Loucy (cell line): ENCODE data around the gene C2orf80.
"Not testable (repeated sequence)": the region's sequence is repeated elsewhere in the genome, so short reads cannot be mapped to it uniquely, and the experiment has no call there.

Experiments used
- H2AFZ ChIP-seq: fragments of 200-600 bp; sonication (generic); 2 replicates; pipeline ENCODE4 v1.6.0; 2016; ENCODE audit warnings: antibody characterized with exemption, mild to moderate bottlenecking, low read length, moderate library complexity
- H3F3A ChIP-seq: fragments of 200-600 bp; 2 replicates; pipeline ENCODE4 v1.6.0; 2016; ENCODE audit warnings: antibody characterized with exemption, low read depth, mild to moderate bottlenecking
- H3K27me3 ChIP-seq: fragments of 200-600 bp; sonication (generic); 2 replicates; pipeline ENCODE4 v1.6.1; 2014; ENCODE audit warnings: low read length, mild to moderate bottlenecking; ENCODE audit not compliant: insufficient read depth, poor library complexity, severe bottlenecking
- H3K36me3 ChIP-seq: fragments of 200-600 bp; sonication (generic); 2 replicates; pipeline ENCODE4 v1.6.1; 2016; ENCODE audit warnings: low read length; ENCODE audit not compliant: insufficient read depth
- H3K4me1 ChIP-seq: fragments of 200-600 bp; sonication (generic); 2 replicates; pipeline ENCODE4 v1.5.1; 2014; ENCODE audit warnings: low read length, mild to moderate bottlenecking; ENCODE audit not compliant: insufficient read depth, poor library complexity, severe bottlenecking
- H3K4me2 ChIP-seq: fragments of 200-600 bp; sonication (generic); 2 replicates; pipeline ENCODE4 v1.6.0; 2014; ENCODE audit warnings: antibody characterized with exemption, low read length, low read depth, mild to moderate bottlenecking; ENCODE audit not compliant: poor library complexity, severe bottlenecking
- H3K4me3 ChIP-seq: fragments of 200-600 bp; sonication (generic); 2 replicates; pipeline ENCODE4 v1.5.1; 2014; ENCODE audit warnings: low read length, mild to moderate bottlenecking, mixed read lengths; ENCODE audit not compliant: poor library complexity, severe bottlenecking
- H3K79me2 ChIP-seq: fragments of 200-600 bp; sonication (generic); 2 replicates; pipeline ENCODE4 v1.6.1; 2014; ENCODE audit warnings: low read length; ENCODE audit not compliant: insufficient read depth
- H3K9ac ChIP-seq: fragments of 200-600 bp; sonication (generic); 2 replicates; pipeline ENCODE4 v1.6.0; 2014; ENCODE audit warnings: mild to moderate bottlenecking, low read depth, low read length, moderate library complexity; ENCODE audit not compliant: poor library complexity, severe bottlenecking
- H3K9me2 ChIP-seq: fragments of 200-600 bp; sonication (generic); replicated peaks from 2 replicates; pipeline ENCODE4 v1.6.1; 2016; ENCODE audit warnings: low read depth, low read length, mixed read lengths
- H3K9me3 ChIP-seq: fragments of 200-600 bp; sonication (generic); 2 replicates; pipeline ENCODE4 v1.6.1; 2014; ENCODE audit warnings: mild to moderate bottlenecking, antibody characterized with exemption, low read length, low read depth; ENCODE audit not compliant: insufficient read depth
- H4K20me1 ChIP-seq: fragments of 200-600 bp; sonication (generic); 2 replicates; pipeline ENCODE4 v1.6.0; 2014; ENCODE audit warnings: antibody characterized with exemption, low read length, mild to moderate bottlenecking; ENCODE audit not compliant: insufficient read depth, poor library complexity, severe bottlenecking
- CTCF ChIP-seq: fragments of 200-600 bp; sonication (generic); conservative IDR thresholded peaks from 2 replicates; pipeline ENCODE4 v1.5.1; 2014; ENCODE audit warnings: mild to moderate bottlenecking, antibody characterized with exemption, low read length
- EZH2phosphoT487 ChIP-seq: fragments of 200-600 bp; IDR thresholded peaks from 2 replicates; pipeline ENCODE4 v1.6.1; 2018; ENCODE audit warnings: antibody characterized with exemption, mild to moderate bottlenecking, moderate library complexity, borderline replicate concordance

C2orf80 gene

GRCh38 chr2:208142240-208142924 is 47.4 kb downstream of the C2orf80 start:
- Histone ChIP-seq H3K4me2 (no peak overlapping the region), H2AFZ (0 out of 2 replicates have a peak overlapping the region, but pooled peaks have one; percentile 5), H3K9ac (no peak overlapping the region), H3K4me3 (no peak overlapping the region), H3K4me1 (peaks cover 3% of the 10 kb centered on the region), H4K20me1 (no peaks in the 10 kb centered on the region), H3K79me2 (no peaks in the 10 kb centered on the region), H3K27me3 (no peaks in the 10 kb centered on the region), H3K36me3 (no peaks in the 10 kb centered on the region), H3K9me2 (no peaks in the 10 kb centered on the region), H3F3A (no peaks in the 10 kb centered on the region), H3K9me3 (no peaks in the 10 kb centered on the region)
- TF ChIP-seq EZH2phosphoT487 (no peak), CTCF (no peak)

GRCh38 chr2:208139447-208139846 is 50.4 kb downstream of the C2orf80 start:
- Histone ChIP-seq H3K36me3 (no peaks in the 10 kb centered on the region), H3K9me3 (no peaks in the 10 kb centered on the region), H3F3A (peaks cover 4% of the 10 kb centered on the region; the same call in 1 of the 2 replicates), H3K4me2 (no peak overlapping the region), H2AFZ (no peak overlapping the region), H3K27me3 (no peaks in the 10 kb centered on the region), H3K79me2 (no peaks in the 10 kb centered on the region), H4K20me1 (no peaks in the 10 kb centered on the region), H3K4me3 (no peak overlapping the region), H3K9ac (no peak overlapping the region), H3K9me2 (no peaks in the 10 kb centered on the region), H3K4me1 (peaks cover 31% of the 10 kb centered on the region)
- TF ChIP-seq EZH2phosphoT487 (no peak), CTCF (no peak)

- H2AFZ ChIP-seq, H3K9ac ChIP-seq, H3K4me2 ChIP-seq, H3K9me3 ChIP-seq, H3K79me2 ChIP-seq, H4K20me1 ChIP-seq, H3F3A ChIP-seq, H3K4me3 ChIP-seq, H3K9me2 ChIP-seq, H3K27me3 ChIP-seq, H3K36me3 ChIP-seq: not testable (repeated sequence)
- peaks cover 38% of the 10 kb centered on the region for H3K4me1 ChIP-seq
These were observed 51.5 kb downstream of the C2orf80 start for GRCh38 chr2:208138334-208138733.

- no peaks in the 10 kb centered on the region for H3K9me3 ChIP-seq
- peaks cover 44% of the 10 kb centered on the region for H3K4me1 ChIP-seq
- no peak for TF ChIP-seq EZH2phosphoT487
- TF ChIP-seq CTCF = no peak
- H2AFZ ChIP-seq = peak overlapping the region; percentile 58
- no peaks in the 10 kb centered on the region for H3K9me2 ChIP-seq
- H3K4me3 ChIP-seq = no peak overlapping the region
- peaks cover 4% of the 10 kb centered on the region; the same call in 1 of the 2 replicates for H3F3A ChIP-seq
- H3K4me2 ChIP-seq = peak overlapping the region; percentile 21
- H3K79me2 ChIP-seq = no peaks in the 10 kb centered on the region
- no peaks in the 10 kb centered on the region for H4K20me1 ChIP-seq
- peak overlapping the region; percentile 6 for H3K9ac ChIP-seq
- H3K36me3 ChIP-seq = no peaks in the 10 kb centered on the region
- no peaks in the 10 kb centered on the region for H3K27me3 ChIP-seq
These were observed 53.1 kb downstream of the C2orf80 start for GRCh38 chr2:208136716-208137094.
